ENCODE data around the gene RIBC2.

DNA sequence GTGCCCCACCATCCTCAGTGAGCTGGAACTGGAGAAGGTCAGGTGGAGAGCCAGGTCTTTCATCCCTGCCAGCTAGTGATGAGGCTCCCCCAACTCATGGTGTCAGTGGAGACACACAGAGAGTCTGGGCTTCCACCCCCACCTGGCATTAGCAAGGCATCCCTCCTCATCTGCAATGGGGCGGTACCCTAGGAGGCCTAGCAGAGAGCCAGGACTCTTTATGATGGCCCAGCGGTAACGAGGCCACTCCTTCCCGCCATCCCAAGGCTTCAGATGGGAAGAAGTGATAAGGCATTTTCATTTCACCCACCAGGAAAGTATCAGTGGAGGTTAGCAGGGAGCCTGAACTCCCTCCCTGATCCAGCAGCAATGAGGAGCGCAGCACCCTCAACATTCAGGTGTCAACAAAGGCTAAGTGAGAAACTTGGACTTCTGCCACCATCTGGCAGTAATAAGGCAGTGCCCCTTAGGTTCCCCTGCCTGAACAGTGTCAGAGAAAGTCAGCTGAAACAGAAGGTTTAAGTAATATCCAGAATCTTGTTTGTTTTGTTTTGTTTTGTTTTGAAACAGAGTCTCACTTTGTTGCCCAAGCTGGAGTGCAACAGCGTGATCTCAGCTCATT, 48.7 kb downstream of the RIBC2 start:
- TF ChIP-seq POLR2A (IDR thresholded peaks at IDR 0.05) = no peak
- TF ChIP-seq, protein P1, sequence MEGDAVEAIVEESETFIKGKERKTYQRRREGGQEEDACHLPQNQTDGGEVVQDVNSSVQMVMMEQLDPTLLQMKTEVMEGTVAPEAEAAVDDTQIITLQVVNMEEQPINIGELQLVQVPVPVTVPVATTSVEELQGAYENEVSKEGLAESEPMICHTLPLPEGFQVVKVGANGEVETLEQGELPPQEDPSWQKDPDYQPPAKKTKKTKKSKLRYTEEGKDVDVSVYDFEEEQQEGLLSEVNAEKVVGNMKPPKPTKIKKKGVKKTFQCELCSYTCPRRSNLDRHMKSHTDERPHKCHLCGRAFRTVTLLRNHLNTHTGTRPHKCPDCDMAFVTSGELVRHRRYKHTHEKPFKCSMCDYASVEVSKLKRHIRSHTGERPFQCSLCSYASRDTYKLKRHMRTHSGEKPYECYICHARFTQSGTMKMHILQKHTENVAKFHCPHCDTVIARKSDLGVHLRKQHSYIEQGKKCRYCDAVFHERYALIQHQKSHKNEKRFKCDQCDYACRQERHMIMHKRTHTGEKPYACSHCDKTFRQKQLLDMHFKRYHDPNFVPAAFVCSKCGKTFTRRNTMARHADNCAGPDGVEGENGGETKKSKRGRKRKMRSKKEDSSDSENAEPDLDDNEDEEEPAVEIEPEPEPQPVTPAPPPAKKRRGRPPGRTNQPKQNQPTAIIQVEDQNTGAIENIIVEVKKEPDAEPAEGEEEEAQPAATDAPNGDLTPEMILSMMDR (IDR thresholded peaks at IDR 0.05) = no peak
- TF ChIP-seq POLR2AphosphoS5 (IDR thresholded peaks at IDR 0.05) = no peak
- no peak for TF ChIP-seq EP300 (IDR thresholded peaks at IDR 0.05)

Measured in gastroesophageal sphincter (tissue), 3 donors.